Endothelial cell of umbilical vein (primary cell): ENCODE measurements around the gene MEX3D. TPM values are rescaled to one million over a fixed set of nuclear protein-coding genes. Genes with fewer than 3 reads are reported as not detected.

ENCODE experiments used
- BruUV-seq: library from RNA; stranded (reverse); fragments of 400-500 nt; replicated peaks from 2 replicates; lab custom pipeline; 2021; lab: Mats Ljungman, UMichigan
- CTCF ChIA-PET: fragments of 300-600, 350-600 bp; sonication (Branson Sonifier 250); formaldehyde crosslinking; loops from one replicate; lab custom pipeline; 2021; ENCODE audit warnings: antibody characterized with exemption, inconsistent platforms; lab: Charles Lee
- POLR2A ChIA-PET: fragments of 300-600, 350-600 bp; sonication (Branson Sonifier 250); formaldehyde crosslinking; loops from one replicate; lab custom pipeline; 2021; ENCODE audit warnings: antibody characterized with exemption, inconsistent platforms; lab: Charles Lee
- DNase-seq: peaks from one replicate; pipeline ENCODE4 v3.0.0-alpha.2; 2011; ENCODE audit warnings: low read depth, low spot score
- FAIRE-seq: peaks from 2 replicates; lab custom pipeline; 2011; peaks lifted over from hg19 to GRCh38; lab: Jason Lieb, UNC
- H2AFZ ChIP-seq: 2 replicates; pipeline ENCODE4 v1.6.0; 2012; ENCODE audit warnings: low read depth, low read length, control low read depth, inconsistent platforms
- H3K27ac ChIP-seq: 2 replicates; pipeline ENCODE4 v1.5.1; 2011; ENCODE audit warnings: low read depth, mild to moderate bottlenecking, control low read depth, low read length, moderate library complexity; ENCODE audit not compliant: insufficient read depth
- H3K27me3 ChIP-seq, 2 experiments: 2 replicates each; pipeline versions ENCODE4 v1.6.0 to v1.6.1; 2011; ENCODE audit warnings: low read length in 2 of 2, mixed read lengths in 1 of 2; ENCODE audit not compliant: control insufficient read depth in 2 of 2, insufficient read depth in 2 of 2
- H3K36me3 ChIP-seq, 2 experiments: 2 replicates in 1 of 2; 3 replicates in 1 of 2; pipeline ENCODE4 v1.5.1; 2011; ENCODE audit warnings: low read length in 2 of 2, mild to moderate bottlenecking in 1 of 2, moderate library complexity in 1 of 2; ENCODE audit not compliant: control insufficient read depth in 2 of 2, insufficient read depth in 2 of 2; ENCODE audit errors: extremely low read depth in 1 of 2
- H3K4me1 ChIP-seq: 3 replicates; pipeline ENCODE4 v1.5.1; 2011; ENCODE audit warnings: mild to moderate bottlenecking, low read length; ENCODE audit not compliant: control insufficient read depth, insufficient read depth; ENCODE audit errors: extremely low read depth
- H3K4me2 ChIP-seq: 2 replicates; pipeline ENCODE4 v1.6.1; 2011; ENCODE audit warnings: low read length, control low read depth, mixed read lengths; ENCODE audit not compliant: insufficient read depth
- H3K4me3 ChIP-seq, 3 experiments: fragments of 200-600 bp in 1 of 3; sonication (generic), shearing (Covaris generic) in 1 of 3; replicated peaks in 1 of 3; 2 replicates each; pipeline ENCODE4 v1.5.1; 2011 to 2016; ENCODE audit warnings: control low read depth in 3 of 3, low read length in 3 of 3, mild to moderate bottlenecking in 2 of 3, inconsistent platforms in 1 of 3, low read depth in 1 of 3, moderate library complexity in 1 of 3; ENCODE audit not compliant: insufficient read depth in 1 of 3
- H3K79me2 ChIP-seq: 2 replicates; pipeline ENCODE4 v1.6.0; 2012; ENCODE audit warnings: low read length, inconsistent platforms; ENCODE audit not compliant: control insufficient read depth, insufficient read depth
- H3K9ac ChIP-seq: replicated peaks from 2 replicates; pipeline ENCODE3; 2011; ENCODE audit warnings: low read length, control low read depth; ENCODE audit not compliant: insufficient read depth; ENCODE audit errors: extremely low read depth
- H3K9me1 ChIP-seq: replicated peaks from 3 replicates; pipeline ENCODE4 v1.6.0; 2011; ENCODE audit warnings: mild to moderate bottlenecking, low read length; ENCODE audit not compliant: control insufficient read depth, insufficient read depth; ENCODE audit errors: extremely low read depth
- H3K9me3 ChIP-seq: replicated peaks from 2 replicates; pipeline ENCODE4 v1.5.1; 2012; ENCODE audit warnings: low read length, inconsistent platforms; ENCODE audit not compliant: control insufficient read depth, insufficient read depth
- H4K20me1 ChIP-seq: replicated peaks from 2 replicates; pipeline ENCODE3; 2011; ENCODE audit warnings: mild to moderate bottlenecking, low read length; ENCODE audit not compliant: control insufficient read depth, insufficient read depth; ENCODE audit errors: extremely low read depth
- EZH2 ChIP-seq: IDR thresholded peaks from 2 replicates; pipeline ENCODE4 v1.6.1; 2012; ENCODE audit warnings: borderline replicate concordance, low read depth, mild to moderate bottlenecking, moderate library complexity, low read length, inconsistent platforms; ENCODE audit not compliant: severe bottlenecking
- FOS ChIP-seq: IDR thresholded peaks from 2 replicates; pipeline ENCODE4 v1.6.1; 2011; ENCODE audit warnings: mild to moderate bottlenecking, low read length, moderate library complexity, borderline replicate concordance; ENCODE audit not compliant: insufficient read depth
- GATA2 ChIP-seq: IDR thresholded peaks from 2 replicates; pipeline ENCODE4 v1.7.0; 2011; ENCODE audit warnings: low read depth, mild to moderate bottlenecking, moderate library complexity, mixed read lengths, low read length; ENCODE audit not compliant: insufficient read length, insufficient read depth
- JUN ChIP-seq: IDR thresholded peaks from 2 replicates; pipeline ENCODE4 v1.6.1; 2011; ENCODE audit warnings: borderline replicate concordance, low read depth; ENCODE audit not compliant: insufficient read length, insufficient read depth
- MYC ChIP-seq: IDR thresholded peaks from one replicate; pipeline ENCODE4 v1.6.1; 2011; ENCODE audit warnings: mild to moderate bottlenecking, low read depth, low read length
- POLR2A ChIP-seq: IDR thresholded peaks from 2 replicates; pipeline ENCODE4 v1.6.1; 2012; ENCODE audit warnings: low read depth, mild to moderate bottlenecking, control low read depth, low read length
- POLR2AphosphoS5 ChIP-seq: IDR thresholded peaks from 2 replicates; pipeline ENCODE4 v1.6.1; 2012; ENCODE audit warnings: low read depth, mild to moderate bottlenecking, control low read depth, low read length, moderate library complexity; ENCODE audit not compliant: insufficient read depth
- dilution Hi-C: fragments of 300-500 bp; cut with MboI; formaldehyde crosslinking; loops from one replicate; pipeline ENCODE4 v1.15.0; 2019; ENCODE audit warnings: low sequenced_read_pairs; ENCODE audit not compliant: extremely low pct_ligation_motif_present
- intact Hi-C: fragments of 100-400 bp; cut with micrococcal nuclease; formaldehyde crosslinking; loops from one replicate; pipeline ENCODE4 v1.10.0; 2022
- polyA plus RNA-seq, 4 experiments: library from polyadenylated mRNA; depleted of rRNA in 3 of 4; stranded (reverse) in 3 of 4; unstranded in 1 of 4; fragments of >200 nt; gene quantifications; 2 replicates each; pipeline versions ENCODE4 v1.2.1 to v1.2.3, GENCODE V29; 2011 to 2012; ENCODE audit warnings: missing spikeins in 1 of 4
- total RNA-seq: library from RNA; stranded (reverse); gene quantifications from 2 replicates; pipeline ENCODE4 v1.2.3, GENCODE V29; 2021
- TF ChIP-seq, protein P1 (sequence below): IDR thresholded peaks from 2 replicates; pipeline ENCODE4 v1.6.1; 2011; ENCODE audit not compliant: insufficient read depth, insufficient read length
- TF ChIP-seq, protein P2 (sequence below), 2 donors: IDR thresholded peaks; 1 replicate in 1 of 2; 2 replicates in 1 of 2; pipeline ENCODE4 v1.5.1; 2011; ENCODE audit warnings: low read length in 2 of 2, mild to moderate bottlenecking in 2 of 2, moderate library complexity in 2 of 2, control low read depth in 1 of 2, inconsistent platforms in 1 of 2, low read depth in 1 of 2; ENCODE audit not compliant: insufficient read depth in 1 of 2; ENCODE audit errors: extremely low read depth in 1 of 2

MEX3D gene
- total and polyA plus RNA-seq, 2 donors (not counting 3 experiments of a cell fraction or from before 2014, with no cell fraction given): 30.0 to 96.7 TPM

- Histone ChIP-seq H3K27me3 (no peaks in the 10 kb centered on the region), H3K4me2 (no peak overlapping the region), H4K20me1 (no peaks in the 10 kb centered on the region), H3K27ac (no peak overlapping the region), H3K9me3 (no peaks in the 10 kb centered on the region), H3K36me3 (peaks cover 10% of the 10 kb centered on the region in 2 experiments), H3K79me2 (peaks cover 22% of the 10 kb centered on the region), H3K9me1 (no peaks in the 10 kb centered on the region), H2AFZ (no peak overlapping the region), H3K4me3 (no peak overlapping the region), H3K9ac (no peak overlapping the region), H3K4me1 (no peaks in the 10 kb centered on the region)
- FAIRE-seq (no peak), DNase-seq (no peak)
- POLR2A ChIA-PET: no interaction called here
- intact Hi-C loops: no loop called here
- no TSS peak for BruUV-seq
- CTCF ChIA-PET: interaction anchor here (1.3 kb wide), 1 partner anchor 9 kb away, joined by 3 read pairs; no protein-coding TSS in a partner anchor
- dilution Hi-C loops: no loop called here
- TF ChIP-seq, protein P1, sequence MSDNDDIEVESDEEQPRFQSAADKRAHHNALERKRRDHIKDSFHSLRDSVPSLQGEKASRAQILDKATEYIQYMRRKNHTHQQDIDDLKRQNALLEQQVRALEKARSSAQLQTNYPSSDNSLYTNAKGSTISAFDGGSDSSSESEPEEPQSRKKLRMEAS: no peak
- TF ChIP-seq POLR2AphosphoS5 (no peak), FOS (no peak), MYC (no peak), GATA2 (no peak), POLR2A (no peak), EZH2 (no peak), JUN (no peak)
- TF ChIP-seq, protein P2, sequence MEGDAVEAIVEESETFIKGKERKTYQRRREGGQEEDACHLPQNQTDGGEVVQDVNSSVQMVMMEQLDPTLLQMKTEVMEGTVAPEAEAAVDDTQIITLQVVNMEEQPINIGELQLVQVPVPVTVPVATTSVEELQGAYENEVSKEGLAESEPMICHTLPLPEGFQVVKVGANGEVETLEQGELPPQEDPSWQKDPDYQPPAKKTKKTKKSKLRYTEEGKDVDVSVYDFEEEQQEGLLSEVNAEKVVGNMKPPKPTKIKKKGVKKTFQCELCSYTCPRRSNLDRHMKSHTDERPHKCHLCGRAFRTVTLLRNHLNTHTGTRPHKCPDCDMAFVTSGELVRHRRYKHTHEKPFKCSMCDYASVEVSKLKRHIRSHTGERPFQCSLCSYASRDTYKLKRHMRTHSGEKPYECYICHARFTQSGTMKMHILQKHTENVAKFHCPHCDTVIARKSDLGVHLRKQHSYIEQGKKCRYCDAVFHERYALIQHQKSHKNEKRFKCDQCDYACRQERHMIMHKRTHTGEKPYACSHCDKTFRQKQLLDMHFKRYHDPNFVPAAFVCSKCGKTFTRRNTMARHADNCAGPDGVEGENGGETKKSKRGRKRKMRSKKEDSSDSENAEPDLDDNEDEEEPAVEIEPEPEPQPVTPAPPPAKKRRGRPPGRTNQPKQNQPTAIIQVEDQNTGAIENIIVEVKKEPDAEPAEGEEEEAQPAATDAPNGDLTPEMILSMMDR (IDR thresholded peaks at IDR 0.05; ENCODE audit: extremely low read depth in 1 of 2, insufficient read depth in 1 of 2, low read depth in 1 of 2, low read length in 2 of 2): no peak
Observed at GRCh38 chr19:1554968-1555367, 13.2 kb downstream of the MEX3D start.
